CD14-positive monocyte (primary cell): ENCODE measurements around the gene CARMIL3. TPM values are rescaled to one million over a fixed set of nuclear protein-coding genes. Genes with fewer than 3 reads are reported as not detected.
A peak's percentile ranks its signal among the peaks of the same experiment; 100 is the strongest.

Experiments used
- DNase-seq, 3 donors: peaks; one replicate each; pipeline ENCODE4 v3.0.0-alpha.2; 2011 to 2022
- H2AFZ ChIP-seq: 2 replicates; pipeline ENCODE4 v1.6.0; 2012; ENCODE audit warnings: mild to moderate bottlenecking, low read depth, low read length, inconsistent platforms; ENCODE audit not compliant: insufficient read depth, poor library complexity, severe bottlenecking
- H3K27ac ChIP-seq, 2 donors: 1 replicate in 1 of 2; 2 replicates in 1 of 2; pipeline ENCODE4 v1.5.1; 2012 to 2013; ENCODE audit warnings: low read length in 2 of 2, control low read depth in 1 of 2, inconsistent platforms in 1 of 2, low read depth in 1 of 2, mild to moderate bottlenecking in 1 of 2
- H3K27me3 ChIP-seq, 2 donors: one replicate each; pipeline versions ENCODE4 v1.6.0 to v1.6.1; 2011 to 2013; ENCODE audit warnings: low read length in 2 of 2; ENCODE audit not compliant: control insufficient read depth in 2 of 2, insufficient read depth in 2 of 2
- H3K36me3 ChIP-seq, 2 donors: replicated peaks in 1 of 2; 1 replicate in 1 of 2; 2 replicates in 1 of 2; pipeline versions ENCODE4 v1.5.1 to v1.6.1; 2012 to 2013; ENCODE audit warnings: low read length in 2 of 2, control low read depth in 1 of 2, inconsistent platforms in 1 of 2, mild to moderate bottlenecking in 1 of 2; ENCODE audit not compliant: insufficient read depth in 2 of 2, control insufficient read depth in 1 of 2
- H3K4me1 ChIP-seq, 2 donors: 1 replicate in 1 of 2; 2 replicates in 1 of 2; pipeline versions ENCODE4 v1.5.1 to v1.6.1; 2012 to 2013; ENCODE audit warnings: low read length in 2 of 2, control low read depth in 1 of 2, inconsistent platforms in 1 of 2, mild to moderate bottlenecking in 1 of 2, moderate library complexity in 1 of 2; ENCODE audit not compliant: insufficient read depth in 2 of 2, control insufficient read depth in 1 of 2
- H3K4me2 ChIP-seq: replicated peaks from 2 replicates; pipeline ENCODE3; 2012; ENCODE audit warnings: low read length, moderate library complexity, mild to moderate bottlenecking; ENCODE audit not compliant: poor library complexity, severe bottlenecking; ENCODE audit errors: extremely low read depth
- H3K4me3 ChIP-seq, 3 experiments: fragments of 200-600 bp in 1 of 3; sonication (generic) in 1 of 3; replicated peaks in 1 of 3; 1 replicate in 2 of 3; 2 replicates in 1 of 3; pipeline ENCODE4 v1.5.1; 2011 to 2013; ENCODE audit warnings: low read length in 3 of 3, mild to moderate bottlenecking in 3 of 3, control low read depth in 2 of 3, low read depth in 2 of 3, inconsistent platforms in 1 of 3, moderate library complexity in 1 of 3
- H3K79me2 ChIP-seq: 2 replicates; pipeline ENCODE4 v1.6.0; 2012; ENCODE audit warnings: mild to moderate bottlenecking, control low read depth, inconsistent platforms, low read length, moderate library complexity; ENCODE audit not compliant: insufficient read depth
- H3K9ac ChIP-seq: 2 replicates; pipeline ENCODE4 v1.6.0; 2017; ENCODE audit warnings: low read length, mild to moderate bottlenecking; ENCODE audit not compliant: insufficient read depth, poor library complexity, severe bottlenecking
- H3K9me3 ChIP-seq, 2 donors: replicated peaks in 1 of 2; 1 replicate in 1 of 2; 2 replicates in 1 of 2; pipeline versions ENCODE4 v1.5.1 to v1.6.1; 2012 to 2013; ENCODE audit warnings: low read length in 2 of 2, control low read depth in 1 of 2; ENCODE audit not compliant: control insufficient read depth in 1 of 2, insufficient read depth in 1 of 2
- H4K20me1 ChIP-seq: 2 replicates; pipeline ENCODE4 v1.6.0; 2012; ENCODE audit warnings: mild to moderate bottlenecking, low read length, control low read depth, moderate library complexity; ENCODE audit not compliant: insufficient read depth
- H3K27ac Mint-ChIP-seq, 7 donors: one replicate each; pipeline ENCODE4 v1.8.0; 2020; ENCODE audit warnings: mild to moderate bottlenecking in 7 of 7, mixed read lengths in 7 of 7, moderate library complexity in 6 of 7, inconsistent platforms in 2 of 7
- H3K27me3 Mint-ChIP-seq, 3 donors: one replicate each; pipeline ENCODE4 v1.8.0; 2021 to 2022; ENCODE audit warnings: low read depth in 3 of 3, mild to moderate bottlenecking in 3 of 3, mixed read lengths in 3 of 3, moderate library complexity in 3 of 3, inconsistent platforms in 1 of 3
- H3K36me3 Mint-ChIP-seq, 2 donors: one replicate each; pipeline ENCODE4 v1.8.0; 2020; ENCODE audit warnings: mixed read lengths in 2 of 2, inconsistent platforms in 1 of 2, mild to moderate bottlenecking in 1 of 2
- H3K4me1 Mint-ChIP-seq: one replicate; pipeline ENCODE4 v1.8.0; 2020; ENCODE audit warnings: mild to moderate bottlenecking, mixed read lengths
- H3K4me3 Mint-ChIP-seq, 2 donors: one replicate each; pipeline ENCODE4 v1.8.0; 2020; ENCODE audit warnings: mild to moderate bottlenecking in 2 of 2, mixed read lengths in 2 of 2, moderate library complexity in 1 of 2
- H3K9me3 Mint-ChIP-seq, 7 donors: one replicate each; pipeline ENCODE4 v1.8.0; 2020 to 2022; ENCODE audit warnings: mixed read lengths in 7 of 7, mild to moderate bottlenecking in 6 of 7, moderate library complexity in 6 of 7, inconsistent platforms in 2 of 7
- CTCF ChIP-seq: fragments of 200-600 bp; IDR thresholded peaks from one replicate; pipeline ENCODE4 v1.8.0; 2022; ENCODE audit warnings: antibody characterized with exemption, mild to moderate bottlenecking
- WGBS: methylation state at CpG from one replicate; pipeline ENCODE4 v1.1.5; 2013; ENCODE audit warnings: missing lambda C conversion rate; ENCODE audit not compliant: insufficient coverage; 5-methylcytosine and 5-hydroxymethylcytosine counted together
- intact Hi-C, 2 donors: fragments of 100-400 bp; cut with micrococcal nuclease; formaldehyde crosslinking; loops; one replicate each; pipeline versions ENCODE4 v1.15.0 to v1.15.1; 2023
- polyA plus RNA-seq, 3 donors: library from polyadenylated mRNA; depleted of rRNA in 1 of 3; unstranded in 2 of 3; stranded (reverse) in 1 of 3; fragments of 300-500 nt in 2 of 3; fragments of >200 nt in 1 of 3; fragmentation: Illumina TruSeq in 2 of 3; gene quantifications; 1 replicate in 2 of 3; 2 replicates in 1 of 3; pipeline ENCODE4 v1.2.3, GENCODE V29; 2012 to 2021

CARMIL3 gene
- polyA plus RNA-seq, 3 donors: 1.0 TPM; not detected in 2

- Histone ChIP-seq H3K36me3 (no peaks in the 10 kb centered on the region), H3K27ac (no peak overlapping the region), H3K4me2 (no peak overlapping the region), H4K20me1 (no peaks in the 10 kb centered on the region), H3K9me3 (no peaks in the 10 kb centered on the region), H2AFZ (no peak overlapping the region), H3K79me2 (no peaks in the 10 kb centered on the region), H3K27me3 (peaks cover 21 to 44% of the 10 kb centered on the region in 2 donors), H3K9ac (no peak overlapping the region), H3K4me3 (no peak overlapping the region), H3K4me1 (peaks cover 12 to 18% of the 10 kb centered on the region in 2 donors)
- H3K36me3 Mint-ChIP-seq: peaks cover 4 to 11% of the 10 kb centered on the region in 2 donors
- intact Hi-C loops: no loop called here
- WGBS: 96% methylated on average over 2 of the region's 3 CpGs
- no peak for DNase-seq
- H3K4me1 Mint-ChIP-seq: peaks cover 14% of the 10 kb centered on the region
- no peak for TF ChIP-seq CTCF
- H3K27ac Mint-ChIP-seq: no peak overlapping the region
- no peak overlapping the region for H3K4me3 Mint-ChIP-seq
- H3K27me3 Mint-ChIP-seq: peaks cover 43 to 47% (median 45%) of the 10 kb centered on the region in 3 donors
- peaks cover 0 to 23% (median 2%) of the 10 kb centered on the region in 7 donors for H3K9me3 Mint-ChIP-seq
These were observed 31.7 kb downstream of the CARMIL3 start for GRCh38 chr14:24083462-24083861.

- H3K27me3 ChIP-seq: peaks cover 21 to 43% of the 10 kb centered on the region in 2 donors
- no peak for DNase-seq
- intact Hi-C loops: no loop called here
- H2AFZ ChIP-seq: no peak overlapping the region
- no peaks in the 10 kb centered on the region for H3K9me3 ChIP-seq
- no peak overlapping the region for H3K4me3 ChIP-seq
- H3K4me2 ChIP-seq: no peak overlapping the region
- no peak overlapping the region for H3K4me3 Mint-ChIP-seq
- TF ChIP-seq CTCF: no peak
- H3K27ac Mint-ChIP-seq: peak overlapping the region in 1 of 7 donors; percentile 43
- no peaks in the 10 kb centered on the region for H3K79me2 ChIP-seq
- H4K20me1 ChIP-seq: no peaks in the 10 kb centered on the region
- peaks cover 14% of the 10 kb centered on the region for H3K4me1 Mint-ChIP-seq
- H3K36me3 Mint-ChIP-seq: peaks cover 4 to 11% of the 10 kb centered on the region in 2 donors
- no peaks in the 10 kb centered on the region for H3K36me3 ChIP-seq
- H3K9me3 Mint-ChIP-seq: peaks cover 0 to 23% (median 2%) of the 10 kb centered on the region in 7 donors
- no peak overlapping the region for H3K9ac ChIP-seq
- peaks cover 40 to 43% (median 40%) of the 10 kb centered on the region in 3 donors for H3K27me3 Mint-ChIP-seq
- peaks cover 12 to 18% of the 10 kb centered on the region in 2 donors for H3K4me1 ChIP-seq
- 100% methylated on average over 2 of the region's 2 CpGs for WGBS
- H3K27ac ChIP-seq: no peak overlapping the region
These were observed 32.6 kb downstream of the CARMIL3 start for GRCh38 chr14:24084440-24084839.
